ENCODE data around the gene RAB11FIP2. TPM values are rescaled to one million over a fixed set of nuclear protein-coding genes. Genes with fewer than 3 reads are reported as not detected.

The RAB11FIP2 gene
- total RNA-seq, 4 donors from 2014 or later: 21.2 to 27.9 (median 23.8) TPM

DNA sequence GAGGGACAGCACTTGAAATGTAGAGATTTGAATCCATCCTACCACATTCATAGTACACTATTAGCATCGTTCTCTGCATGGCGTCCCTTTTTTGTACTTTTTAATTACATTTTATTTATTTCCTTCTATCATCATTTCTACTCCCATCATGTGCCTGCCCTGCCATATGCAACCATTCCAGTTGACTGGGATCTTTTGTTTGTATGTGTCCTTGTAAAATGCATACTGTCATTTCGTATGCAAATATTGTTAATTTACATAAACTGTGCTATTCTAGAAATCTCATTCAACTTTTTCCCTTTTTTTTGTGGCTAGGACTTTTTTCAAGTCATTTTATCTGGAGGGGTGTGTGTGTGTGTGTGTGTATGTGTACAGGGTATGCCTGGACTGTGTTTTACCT is 57.9 kb downstream of the RAB11FIP2 start:
- no peak for DNase-seq (ENCODE audit: low spot score)
- ATAC-seq (ENCODE audit: low FRiP score): no peak
- TF ChIP-seq, protein P1, sequence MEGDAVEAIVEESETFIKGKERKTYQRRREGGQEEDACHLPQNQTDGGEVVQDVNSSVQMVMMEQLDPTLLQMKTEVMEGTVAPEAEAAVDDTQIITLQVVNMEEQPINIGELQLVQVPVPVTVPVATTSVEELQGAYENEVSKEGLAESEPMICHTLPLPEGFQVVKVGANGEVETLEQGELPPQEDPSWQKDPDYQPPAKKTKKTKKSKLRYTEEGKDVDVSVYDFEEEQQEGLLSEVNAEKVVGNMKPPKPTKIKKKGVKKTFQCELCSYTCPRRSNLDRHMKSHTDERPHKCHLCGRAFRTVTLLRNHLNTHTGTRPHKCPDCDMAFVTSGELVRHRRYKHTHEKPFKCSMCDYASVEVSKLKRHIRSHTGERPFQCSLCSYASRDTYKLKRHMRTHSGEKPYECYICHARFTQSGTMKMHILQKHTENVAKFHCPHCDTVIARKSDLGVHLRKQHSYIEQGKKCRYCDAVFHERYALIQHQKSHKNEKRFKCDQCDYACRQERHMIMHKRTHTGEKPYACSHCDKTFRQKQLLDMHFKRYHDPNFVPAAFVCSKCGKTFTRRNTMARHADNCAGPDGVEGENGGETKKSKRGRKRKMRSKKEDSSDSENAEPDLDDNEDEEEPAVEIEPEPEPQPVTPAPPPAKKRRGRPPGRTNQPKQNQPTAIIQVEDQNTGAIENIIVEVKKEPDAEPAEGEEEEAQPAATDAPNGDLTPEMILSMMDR (IDR thresholded peaks at IDR 0.05): no peak

DNA sequence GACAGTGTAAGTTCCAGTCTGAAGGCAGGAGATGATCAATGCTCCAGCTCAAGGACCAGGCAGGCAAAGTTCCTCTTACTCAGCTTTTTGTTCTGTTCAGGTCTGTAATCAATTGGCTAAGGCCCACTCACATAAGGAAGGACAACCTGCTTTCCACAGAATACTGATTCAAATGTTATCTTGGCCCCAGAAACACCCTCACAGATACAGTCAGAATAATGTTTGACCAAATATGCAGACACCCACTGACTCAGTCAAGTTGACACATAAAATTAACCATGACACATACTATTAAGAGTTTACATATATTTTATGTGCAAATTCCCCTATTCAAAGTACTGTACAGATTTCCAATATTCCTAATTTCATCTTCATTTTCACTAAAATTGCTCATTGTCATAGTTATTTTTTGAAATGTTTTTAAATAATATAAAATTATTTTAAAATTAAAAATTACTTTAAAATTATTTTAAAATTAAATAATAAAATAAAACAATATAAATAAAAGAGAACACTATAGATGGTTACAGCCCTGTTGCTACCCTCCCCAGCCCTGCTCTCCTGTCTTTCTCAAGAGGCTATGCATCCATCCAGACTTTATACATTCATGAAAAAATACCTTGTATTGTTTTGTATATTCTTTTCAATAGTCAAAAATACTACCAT is 59.4 kb downstream of the RAB11FIP2 start:
- TF ChIP-seq, protein P1 (IDR thresholded peaks at IDR 0.05): no peak
- ATAC-seq (ENCODE audit: low FRiP score): no peak

DNA sequence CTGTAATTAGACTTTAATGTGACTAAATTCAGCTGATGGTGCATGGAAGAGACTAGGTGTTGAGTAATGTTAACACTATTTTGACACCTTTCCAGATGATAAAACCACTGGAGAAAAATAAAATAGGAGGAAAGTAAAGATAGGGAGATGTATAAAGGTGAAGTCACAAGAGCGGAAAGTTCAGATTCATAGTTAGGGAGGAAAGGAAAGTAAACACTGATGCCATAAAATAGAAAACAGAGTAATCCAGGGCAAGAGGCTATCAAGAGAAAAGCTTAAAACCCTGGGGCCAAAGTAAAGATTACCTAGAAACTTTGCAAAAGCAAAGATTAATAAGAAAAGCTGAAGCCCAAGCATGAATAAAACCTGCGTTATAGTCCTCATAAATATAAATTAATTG is 62.8 kb downstream of the RAB11FIP2 start:
- ATAC-seq (ENCODE audit: low FRiP score) (no peak), DNase-seq (ENCODE audit: low spot score) (no peak)
- TF ChIP-seq, protein P1 (IDR thresholded peaks at IDR 0.05): no peak

More for the DNA sequence above, 59.4 kb downstream of the RAB11FIP2 start:
- no peak for DNase-seq (ENCODE audit: low spot score)

GRCh38 chr10:117980755-117981702 is 65.7 kb downstream of the RAB11FIP2 start:
- ATAC-seq (ENCODE audit: low FRiP score) (no peak), DNase-seq (ENCODE audit: low spot score) (no peak)
- TF ChIP-seq, protein P1 (IDR thresholded peaks at IDR 0.05): no peak

DNA sequence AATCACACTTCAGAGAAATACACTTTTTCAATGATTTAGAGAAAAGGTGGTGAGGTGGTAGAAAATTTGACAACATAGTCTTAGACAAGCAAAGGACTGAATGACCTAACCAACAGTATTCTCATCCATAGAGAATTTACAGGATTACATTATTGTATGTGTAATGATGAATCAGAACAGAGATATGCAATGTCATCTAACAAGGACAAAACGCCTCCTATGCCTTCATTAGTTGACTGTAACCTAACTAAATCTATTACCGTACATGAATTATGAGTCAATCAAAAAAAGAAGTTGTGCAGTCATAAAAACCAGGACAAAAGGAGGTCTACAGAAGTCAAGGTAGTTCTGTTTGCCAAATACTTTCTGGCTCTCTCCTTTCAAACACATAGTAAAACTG is 66.5 kb downstream of the RAB11FIP2 start:
- TF ChIP-seq, protein P1 (IDR thresholded peaks at IDR 0.05): no peak
- ATAC-seq (ENCODE audit: low FRiP score): no peak

DNA sequence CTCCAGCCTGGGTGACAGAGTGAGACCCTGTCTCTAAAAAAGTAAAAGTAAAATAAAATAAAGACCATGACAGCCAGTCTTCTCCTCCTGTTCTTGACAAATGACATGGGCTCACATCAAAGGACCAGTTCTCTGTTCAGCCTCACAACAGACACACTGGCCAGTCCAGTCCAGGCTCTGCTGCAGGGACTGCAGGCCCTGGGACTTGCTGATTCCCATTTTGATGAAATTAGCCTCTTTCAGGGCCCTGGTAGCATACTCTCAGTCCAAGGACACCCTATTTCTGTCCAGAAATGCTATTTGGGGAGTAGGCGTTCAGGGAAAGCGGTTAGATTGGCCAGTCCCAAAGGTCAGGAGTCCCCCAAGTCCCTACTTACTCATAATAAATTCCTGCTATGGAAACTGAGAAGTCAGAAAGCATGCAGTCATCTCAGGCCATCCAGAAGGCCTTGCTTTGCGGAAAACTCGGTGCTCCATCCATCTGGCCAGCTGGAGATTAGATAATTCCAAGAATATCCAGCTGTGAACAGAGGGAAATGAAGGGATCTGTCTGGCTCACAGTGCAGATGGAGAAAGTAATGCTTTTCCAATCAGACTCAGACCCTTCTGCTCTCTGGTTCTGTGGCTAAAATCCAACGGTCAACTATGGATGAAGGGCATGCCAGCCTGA is 74.4 kb downstream of the RAB11FIP2 start:
- TF ChIP-seq, protein P1 (IDR thresholded peaks at IDR 0.05): no peak
- ATAC-seq (ENCODE audit: low FRiP score) (no peak), DNase-seq (ENCODE audit: low spot score) (no peak)

More for the DNA sequence above, 66.5 kb downstream of the RAB11FIP2 start:
- DNase-seq (ENCODE audit: low spot score): no peak
